HG02884 (cell line): ENCODE measurements around the gene CAP1.
A peak's percentile ranks its signal among the peaks of the same experiment; 100 is the strongest.
"Not testable (repeated sequence)": the region's sequence is repeated elsewhere in the genome, so short reads cannot be mapped to it uniquely, and the experiment has no call there.

Experiments
- ATAC-seq: cut with Tn5 transposase; IDR thresholded peaks from one replicate; pipeline ENCODE4 v1.9.1; 2021; ENCODE audit warnings: mild to moderate bottlenecking, moderate library complexity; ENCODE audit not compliant: unreplicated experiment

CAP1 gene

GRCh38 chr1:40030528-40031135, 9.9 kb upstream of the CAP1 start:
- no peak for ATAC-seq

GRCh38 chr1:40032240-40032891, 8.2 kb upstream of the CAP1 start:
- no peak for ATAC-seq

- no peak for ATAC-seq
These were observed 5.7 kb upstream of the CAP1 start for GRCh38 chr1:40034869-40035268.

DNA sequence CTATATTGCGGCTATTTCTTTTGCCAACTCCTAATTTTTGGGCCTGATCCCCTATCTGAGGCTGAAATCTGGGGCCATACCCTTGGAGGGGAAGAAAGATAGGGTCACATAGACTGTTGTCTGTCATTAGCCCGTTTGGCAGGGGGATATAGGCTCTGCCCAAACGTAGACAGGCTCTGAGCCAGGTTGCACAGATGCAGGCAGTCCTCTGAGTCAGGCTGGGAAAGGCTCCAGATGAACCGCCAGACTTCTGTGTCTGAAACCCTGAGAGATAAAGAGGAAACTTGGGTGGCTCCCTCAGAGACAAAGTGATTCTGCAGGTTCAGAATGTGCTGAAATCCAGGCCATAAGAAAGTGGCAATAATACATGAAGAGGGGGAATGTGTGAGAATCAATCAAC, 4.0 kb upstream of the CAP1 start:
- no peak for ATAC-seq

DNA sequence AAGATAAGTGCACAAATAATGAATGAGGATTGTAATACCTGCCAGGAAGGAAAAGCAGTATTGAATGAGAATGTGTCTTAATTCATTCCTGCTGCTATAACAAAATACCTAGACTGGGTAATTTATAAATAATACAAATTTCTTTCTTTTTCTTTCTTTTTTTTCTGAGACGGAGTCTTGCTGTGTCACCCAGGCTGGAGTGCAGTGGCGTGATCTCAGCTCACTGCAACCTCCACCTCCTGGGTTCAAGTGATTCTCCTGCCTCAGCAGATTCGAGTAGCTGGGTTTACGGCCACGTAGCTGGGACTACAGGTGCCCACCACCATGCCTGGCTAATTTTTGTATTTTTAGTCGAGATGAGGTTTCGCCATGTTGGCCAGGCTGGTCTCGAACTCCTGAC, 3.3 kb upstream of the CAP1 start:
- ATAC-seq: not testable (repeated sequence)

DNA sequence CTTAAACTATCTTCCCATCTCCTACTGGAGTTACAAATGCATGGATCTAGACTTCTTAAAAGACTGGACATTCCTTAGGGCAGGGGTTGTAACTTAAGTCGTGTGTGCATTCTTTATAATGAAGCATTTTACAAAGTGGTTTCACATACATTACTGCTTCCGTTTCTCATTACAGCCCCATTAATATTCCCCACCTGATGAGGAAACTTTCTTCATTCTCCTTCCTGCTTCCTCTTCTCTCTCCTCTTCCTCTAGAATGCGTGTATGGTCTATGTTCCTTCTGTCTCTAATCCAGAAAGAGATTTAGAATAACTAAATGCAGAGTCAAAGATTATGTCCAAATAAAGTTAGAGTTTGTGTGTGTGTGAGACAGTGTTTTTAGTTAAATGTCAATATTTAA, 1.8 kb upstream of the CAP1 start:
- no peak for ATAC-seq

DNA sequence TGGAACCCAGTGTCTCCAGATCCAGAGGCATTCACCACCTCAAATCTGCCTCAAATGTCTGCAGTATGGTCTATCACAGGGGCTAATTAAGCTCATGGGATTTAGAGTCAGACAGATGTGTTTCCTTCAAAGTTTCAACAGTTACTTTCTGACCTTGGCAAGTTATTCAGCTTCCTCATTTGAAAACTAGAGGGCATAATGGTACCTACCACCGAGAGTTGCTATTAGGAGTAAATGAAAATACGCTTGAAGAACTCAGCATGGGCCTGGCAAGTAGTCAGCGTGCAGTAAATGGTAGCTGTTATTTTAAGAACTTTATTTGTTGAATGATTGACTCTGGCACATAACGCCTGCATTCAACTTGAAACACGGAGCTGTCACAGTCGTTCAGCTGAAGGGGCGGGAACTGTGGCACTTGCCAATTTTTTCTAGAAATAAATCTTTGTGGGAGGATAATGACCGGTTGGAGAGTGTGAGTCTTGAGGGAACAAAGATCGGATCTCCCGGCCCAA, 1.2 kb upstream of the CAP1 start:
- ATAC-seq: no peak

DNA sequence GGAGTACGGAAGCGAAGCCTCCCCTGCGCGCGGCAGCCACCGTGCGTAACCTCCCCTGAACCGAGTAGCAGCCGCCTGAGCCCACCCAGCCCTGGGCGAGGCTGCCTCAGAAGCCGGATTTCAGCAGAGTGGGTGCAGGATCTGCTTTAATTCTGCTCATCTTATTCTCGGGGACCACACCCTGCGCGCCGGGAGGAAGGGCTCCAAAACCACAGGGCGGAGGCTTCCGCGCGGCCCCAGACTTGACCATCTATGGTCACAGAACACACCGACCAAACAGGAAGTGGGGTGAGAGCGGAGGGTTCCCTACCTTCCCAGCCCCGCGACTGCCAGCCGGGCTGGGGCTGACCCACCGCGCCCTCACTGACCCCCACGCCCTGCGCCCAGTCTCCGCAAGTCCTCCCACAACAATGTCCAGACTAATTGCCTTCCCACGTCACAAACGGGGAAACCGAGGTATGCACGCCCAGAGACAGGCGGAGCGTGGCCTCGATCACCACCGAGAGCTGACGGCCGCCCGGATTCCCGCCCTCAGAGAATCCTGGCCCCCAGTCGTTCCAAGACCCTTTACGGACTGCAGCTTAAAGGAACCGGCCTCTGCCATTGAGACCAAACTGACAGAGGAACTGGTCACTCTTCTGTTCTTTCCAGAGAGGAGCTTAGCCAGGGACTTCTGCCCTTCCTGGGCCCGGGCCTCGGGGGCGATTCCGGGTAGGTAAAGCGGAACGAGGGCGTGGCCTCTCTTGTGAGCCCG, 595 bp upstream of the CAP1 start:
- ATAC-seq: peak; percentile 51

GRCh38 chr1:40041466-40041838, 923 bp downstream of the CAP1 start:
- no peak for ATAC-seq

DNA sequence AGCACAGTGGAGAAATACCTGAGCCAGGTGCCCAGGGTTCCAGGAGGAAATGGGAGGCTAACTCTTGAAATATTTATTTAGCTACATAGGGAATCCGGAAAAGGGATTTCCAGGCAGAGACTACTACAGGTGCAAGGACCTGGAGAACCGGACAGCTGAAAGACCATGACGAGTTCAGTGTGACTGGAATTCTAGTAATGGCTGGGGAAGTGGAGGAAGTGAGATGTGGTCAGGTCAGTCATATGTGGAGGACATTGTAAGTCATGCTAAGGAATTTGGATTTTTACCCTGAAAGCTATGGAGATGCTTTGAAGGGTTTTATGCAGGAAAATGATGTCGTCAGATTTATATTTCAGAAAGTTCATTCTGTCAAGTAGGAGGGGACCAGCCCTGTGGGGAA, 1.8 kb downstream of the CAP1 start:
- ATAC-seq: no peak

GRCh38 chr1:40044110-40044509, 3.6 kb downstream of the CAP1 start:
- no peak for ATAC-seq

DNA sequence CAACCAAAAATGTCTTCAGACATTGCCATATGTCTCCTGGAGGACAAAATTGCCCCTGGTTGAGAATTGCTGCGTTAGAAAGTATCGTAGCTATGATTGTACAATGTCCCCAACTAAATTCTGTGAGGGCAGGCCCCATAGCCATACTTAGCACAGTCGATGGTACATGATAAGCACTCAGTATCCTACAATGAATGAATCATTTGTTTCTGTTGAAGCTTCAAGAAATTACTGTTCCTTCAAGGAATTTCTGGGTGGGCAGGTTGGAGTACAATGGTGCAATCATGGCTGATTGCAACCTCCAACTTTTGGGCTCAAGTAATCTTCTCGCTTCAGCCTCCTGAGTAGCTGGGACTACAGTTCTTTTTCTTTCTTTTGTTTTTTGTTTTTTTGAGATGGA, 4.7 kb downstream of the CAP1 start:
- no peak for ATAC-seq

- ATAC-seq: no peak
These were observed 5.2 kb downstream of the CAP1 start for GRCh38 chr1:40045766-40046165.

DNA sequence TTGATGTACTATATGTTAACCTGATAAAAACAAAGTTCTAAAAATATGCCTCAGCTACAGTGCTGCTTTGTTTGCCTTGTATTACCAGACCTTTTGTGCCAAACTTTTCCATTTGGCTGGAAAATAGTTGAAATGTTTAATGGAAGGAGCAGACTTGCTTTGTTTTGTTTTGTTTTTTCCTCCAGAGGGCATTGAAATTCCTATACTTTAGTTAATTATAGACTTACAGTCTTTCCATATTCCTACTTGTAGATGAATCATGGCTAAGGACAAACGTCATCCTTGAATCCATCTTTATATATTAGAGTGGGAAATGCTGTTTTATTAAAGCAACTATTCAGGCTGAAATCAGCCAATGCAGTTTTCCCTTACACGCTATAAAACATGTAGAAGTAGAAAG, 6.7 kb downstream of the CAP1 start:
- ATAC-seq: no peak

- ATAC-seq: no peak
These were observed 7.2 kb downstream of the CAP1 start for GRCh38 chr1:40047769-40048168.

DNA sequence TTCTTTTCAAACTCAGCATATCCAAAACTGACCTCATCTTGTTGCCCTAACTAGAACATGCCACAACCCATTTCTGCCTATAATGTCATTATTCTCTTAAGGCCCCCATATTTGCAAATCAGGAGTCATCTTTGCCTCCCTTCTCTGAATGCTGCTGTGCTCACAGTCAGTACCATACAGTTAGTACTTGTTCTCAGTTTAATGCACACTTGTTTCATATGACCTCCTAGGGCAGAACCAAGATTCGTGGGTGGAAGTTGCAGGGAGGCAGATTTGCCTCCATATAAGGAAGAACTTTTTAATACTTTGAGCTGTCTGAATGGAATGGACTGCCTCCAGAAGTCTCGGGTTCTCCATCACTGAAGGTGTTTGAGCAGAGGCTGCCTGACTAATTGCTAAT, 9.2 kb downstream of the CAP1 start:
- no peak for ATAC-seq

DNA sequence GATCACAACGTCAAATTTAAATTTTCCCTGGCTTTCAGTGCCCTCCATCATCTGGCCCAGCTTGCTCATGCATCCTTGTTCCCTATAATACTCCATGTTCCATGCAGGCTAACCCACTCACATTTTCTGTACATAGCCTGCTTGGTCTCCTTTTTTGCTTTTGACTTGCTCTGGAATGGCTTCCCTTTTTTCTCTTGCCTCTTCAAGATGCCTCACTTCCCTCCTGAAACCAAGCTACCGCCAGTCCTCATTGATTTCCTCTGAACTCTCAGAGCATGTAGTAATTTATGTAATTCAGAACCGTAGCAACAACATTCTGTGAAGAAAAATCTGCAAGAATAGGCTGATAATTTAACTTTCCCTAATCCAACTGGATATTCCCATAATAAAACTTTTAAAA, 10.3 kb downstream of the CAP1 start:
- no peak for ATAC-seq

DNA sequence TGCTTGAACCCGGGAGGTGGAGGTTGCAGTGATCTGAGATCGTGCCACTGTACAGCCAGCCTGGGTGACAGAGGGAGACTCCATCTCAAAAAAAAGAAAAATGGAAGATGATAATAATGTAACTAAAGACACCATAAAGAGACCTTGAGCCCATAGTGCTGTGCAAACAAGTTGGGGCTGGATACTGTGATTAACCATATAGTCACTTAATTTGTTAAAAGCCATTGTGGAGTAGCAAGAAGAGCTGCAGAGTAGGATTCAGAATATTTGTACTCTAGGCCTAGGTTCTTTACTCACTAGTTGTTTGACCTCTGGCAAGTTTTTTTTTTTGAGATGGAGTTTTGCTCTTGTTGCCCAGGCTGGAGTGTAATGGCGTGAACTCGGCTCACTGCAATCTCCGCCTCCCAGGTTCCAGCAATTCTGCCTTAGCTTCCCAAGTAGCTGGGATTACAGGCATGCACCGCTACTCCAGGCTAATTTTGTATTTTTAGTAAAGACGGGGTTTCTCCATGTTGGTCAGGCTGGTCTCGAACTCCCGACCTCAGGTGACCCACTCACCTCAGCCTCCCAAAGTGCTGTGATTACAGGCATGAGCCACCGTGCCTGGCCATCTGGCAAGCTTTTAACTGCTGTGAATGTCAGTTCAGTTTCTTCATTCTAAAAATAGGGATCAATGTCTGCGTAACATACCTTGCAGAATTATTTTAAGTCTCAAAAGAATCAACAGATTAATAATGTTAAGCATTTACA, 12.8 kb downstream of the CAP1 start:
- ATAC-seq: no peak

DNA sequence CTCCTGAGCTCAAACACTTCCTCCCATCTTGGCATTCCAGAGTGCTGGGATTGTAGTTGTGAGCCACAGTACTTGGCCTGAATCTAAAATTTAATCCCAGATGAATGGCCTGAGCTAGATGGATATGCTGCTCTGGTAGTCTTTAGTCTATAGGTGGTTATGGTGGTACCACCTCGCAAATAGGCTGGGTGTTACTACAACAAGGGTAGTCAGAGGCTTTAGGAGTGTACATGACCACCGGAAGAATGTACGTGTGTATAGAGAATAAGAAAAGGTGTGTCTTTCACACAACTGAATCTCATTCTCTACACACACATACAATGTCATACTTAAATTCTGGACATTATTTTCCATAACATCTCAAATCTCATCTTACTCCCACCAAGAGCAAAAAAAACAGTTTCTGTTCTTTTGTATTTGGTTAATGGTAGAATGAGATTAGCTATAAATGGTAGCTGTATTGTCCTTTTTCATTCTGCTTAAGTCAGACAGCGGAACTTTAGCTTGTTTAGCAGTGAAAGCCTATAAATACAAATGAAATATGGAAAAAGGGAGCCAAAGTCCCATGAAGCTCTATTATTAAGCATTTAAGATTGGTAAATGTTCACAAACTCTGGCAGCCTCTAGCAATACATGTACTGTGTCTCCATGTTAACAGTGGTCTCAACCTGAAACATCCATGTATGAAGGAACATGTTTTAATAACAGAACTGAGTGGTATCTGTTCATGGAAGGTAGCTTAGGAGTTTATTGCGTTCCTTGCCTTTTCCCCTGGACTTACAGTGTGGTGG, 16.2 kb downstream of the CAP1 start:
- ATAC-seq: no peak

DNA sequence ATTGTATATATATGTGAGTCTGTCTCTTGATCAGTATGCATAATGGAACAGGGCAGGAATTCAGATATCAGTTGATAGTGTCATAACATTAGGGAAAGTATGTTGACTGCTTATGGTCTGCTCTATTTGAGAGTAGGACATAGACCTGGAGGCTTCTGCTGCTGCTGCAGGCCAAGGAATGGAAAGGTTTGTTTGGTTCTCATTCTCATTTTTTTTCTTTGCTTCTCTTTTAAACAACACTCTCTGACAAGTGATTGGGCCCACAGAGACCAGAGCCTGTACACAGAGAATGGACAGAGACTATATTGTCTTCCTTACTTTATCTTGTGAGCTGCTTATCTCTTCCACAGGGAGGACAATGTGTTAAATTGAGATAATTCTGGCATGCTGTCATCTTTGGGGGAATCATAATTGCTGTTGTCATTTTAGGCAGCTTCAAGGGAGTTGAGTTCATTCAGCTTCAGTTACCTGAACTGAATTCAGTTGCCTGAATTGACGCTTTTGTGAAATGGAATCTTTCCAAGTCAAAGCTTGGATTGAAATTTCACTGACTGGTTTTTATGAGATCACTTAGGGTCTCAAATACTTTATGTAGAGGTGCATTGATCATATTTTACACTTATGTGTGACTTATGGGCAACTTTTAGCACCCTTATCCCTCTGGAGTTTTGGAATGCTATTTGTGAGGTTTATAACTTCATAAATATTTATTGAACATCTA, 16.9 kb downstream of the CAP1 start:
- ATAC-seq: no peak
